Measurements from ENCODE around the gene CCDC34. TPM values are rescaled to one million over a fixed set of nuclear protein-coding genes. Genes with fewer than 3 reads are reported as not detected.

The CCDC34 gene
- total and polyA plus RNA-seq, 2 of the 8 experiments (the other 6 are each of a cell fraction or from before 2014, with no cell fraction given) = 7.7 to 24.3 TPM

DNA sequence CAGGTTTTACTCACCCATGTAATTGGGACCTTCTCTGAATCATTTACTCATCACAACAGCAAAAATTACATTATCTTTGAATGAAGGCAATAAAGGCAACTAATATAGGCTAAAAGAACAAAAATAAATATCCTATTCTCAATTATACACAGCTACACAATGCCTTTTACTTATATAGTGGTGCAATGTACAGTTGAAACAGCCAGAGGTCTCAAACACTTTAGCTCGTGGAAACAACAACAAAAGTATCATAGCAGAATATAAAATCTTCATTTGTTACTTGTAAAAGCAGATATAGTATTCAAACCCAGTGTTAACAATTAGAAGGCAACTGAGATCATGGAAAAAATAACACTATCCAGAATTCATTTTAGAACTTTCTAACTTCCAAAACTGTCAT, 20.6 kb upstream of the CCDC34 start (continued):
- TF ChIP-seq RFX5 (IDR thresholded peaks at IDR 0.05; ENCODE audit: borderline replicate concordance, low read depth, low read length) (no peak), JUND (IDR thresholded peaks at IDR 0.05; ENCODE audit: low read length) (no peak), SP4 (IDR thresholded peaks at IDR 0.05; ENCODE audit: low read length) (no peak)

All from H1 (cell line).